ENCODE data around the gene DNM3.
"Not testable (repeated sequence)": the region's sequence is repeated elsewhere in the genome, so short reads cannot be mapped to it uniquely, and the experiment has no call there.

Gene DNM3

GRCh38 chr1:172051898-172052297 lies 210.6 kb downstream of the DNM3 start:
- DNase-seq: no peak

GRCh38 chr1:172054172-172054571 lies 212.9 kb downstream of the DNM3 start:
- no peak for DNase-seq

GRCh38 chr1:172055816-172056419 lies 214.6 kb downstream of the DNM3 start:
- DNase-seq: not testable (repeated sequence)

GRCh38 chr1:172068334-172068733 lies 227.0 kb downstream of the DNM3 start:
- DNase-seq: no peak

- DNase-seq: no peak
Measured at GRCh38 chr1:172069051-172069450, 227.8 kb downstream of the DNM3 start.

- no peak for DNase-seq
Measured at GRCh38 chr1:172069534-172069933, 228.2 kb downstream of the DNM3 start.

- DNase-seq: no peak
Measured at GRCh38 chr1:172070055-172070454, 228.8 kb downstream of the DNM3 start.

- DNase-seq: no peak
Measured at GRCh38 chr1:172071746-172072145, 230.4 kb downstream of the DNM3 start.

GRCh38 chr1:172079859-172080258 lies 238.6 kb downstream of the DNM3 start:
- DNase-seq: not testable (repeated sequence)

- no peak for DNase-seq
Measured at GRCh38 chr1:172083191-172083590, 241.9 kb downstream of the DNM3 start.

- DNase-seq: no peak
Measured at GRCh38 chr1:172084876-172085275, 243.6 kb downstream of the DNM3 start.

- no peak for DNase-seq
Measured at GRCh38 chr1:172085317-172085716, 244.0 kb downstream of the DNM3 start.

GRCh38 chr1:172086137-172086536 lies 244.8 kb downstream of the DNM3 start:
- no peak for DNase-seq

- DNase-seq: no peak
Measured at GRCh38 chr1:172088256-172088655, 247.0 kb downstream of the DNM3 start.

- DNase-seq: peak; percentile 18
Measured at GRCh38 chr1:172089768-172090510, 248.6 kb downstream of the DNM3 start.

GRCh38 chr1:172090511-172090817 lies 249.2 kb downstream of the DNM3 start:
- no peak for DNase-seq

- no peak for DNase-seq
Measured at GRCh38 chr1:172095846-172096245, 254.5 kb downstream of the DNM3 start.

- DNase-seq: no peak
Measured at GRCh38 chr1:172105230-172105629, 263.9 kb downstream of the DNM3 start.

GRCh38 chr1:172107316-172107975 lies 266.1 kb downstream of the DNM3 start:
- no peak for DNase-seq

GRCh38 chr1:172108161-172108893 lies 267.0 kb downstream of the DNM3 start:
- DNase-seq: no peak

- peak; percentile 3 for DNase-seq
Measured at GRCh38 chr1:172109359-172109758, 268.1 kb downstream of the DNM3 start.

- no peak for DNase-seq
Measured at GRCh38 chr1:172112576-172112975, 271.3 kb downstream of the DNM3 start.

GRCh38 chr1:172117800-172118199 lies 276.5 kb downstream of the DNM3 start:
- DNase-seq: no peak

GRCh38 chr1:172118618-172119017 lies 277.3 kb downstream of the DNM3 start:
- no peak for DNase-seq

Data from hematopoietic multipotent progenitor cell treated with erythropoietin and hydrocortisone succinate and interleukin-3 and kit ligand, for 8 days (in vitro differentiated cells).